Activated CD4-positive, alpha-beta memory T cell treated with anti-CD3 and anti-CD28 coated beads for 36 hours (primary cell): ENCODE data around the gene NOTUM. TPM values are rescaled to one million over a fixed set of nuclear protein-coding genes. Genes with fewer than 3 reads are reported as not detected.

Experiments
- CTCF ChIA-PET: fragments of 350-600 bp; sonication (Branson Sonifier 250); formaldehyde crosslinking; loops from one replicate; lab custom pipeline; 2021; ENCODE audit warnings: antibody characterized with exemption, inconsistent platforms; lab: Charles Lee
- POLR2A ChIA-PET: fragments of 350-600 bp; sonication (Branson Sonifier 250); formaldehyde crosslinking; loops from one replicate; lab custom pipeline; 2021; ENCODE audit warnings: antibody characterized with exemption; lab: Charles Lee
- DNase-seq: peaks from one replicate; pipeline ENCODE4 v3.0.0-alpha.2; 2020
- H3K27ac Mint-ChIP-seq: one replicate; pipeline ENCODE4 v1.8.0; 2021; ENCODE audit warnings: mixed read lengths
- H3K27me3 Mint-ChIP-seq: one replicate; pipeline ENCODE4 v1.8.0; 2021; ENCODE audit warnings: mixed read lengths
- H3K36me3 Mint-ChIP-seq: one replicate; pipeline ENCODE4 v1.8.0; 2021; ENCODE audit warnings: mixed read lengths
- H3K4me1 Mint-ChIP-seq: one replicate; pipeline ENCODE4 v1.8.0; 2021; ENCODE audit warnings: low read depth, mixed read lengths
- H3K4me3 Mint-ChIP-seq: one replicate; pipeline ENCODE4 v1.8.0; 2021; ENCODE audit warnings: mild to moderate bottlenecking, mixed read lengths
- H3K9me3 Mint-ChIP-seq: one replicate; pipeline ENCODE4 v1.8.0; 2021; ENCODE audit warnings: mixed read lengths
- intact Hi-C: fragments of 100-400 bp; cut with micrococcal nuclease; formaldehyde crosslinking; loops from one replicate; pipeline ENCODE4 v1.15.1; 2023
- total RNA-seq, 2 experiments: library from RNA; stranded (reverse); gene quantifications; one replicate each; pipeline ENCODE4 v1.2.3, GENCODE V29; 2021

The NOTUM gene
- total RNA-seq, 2 experiments from 2014 or later = 0.22 to 0.40 TPM

DNA sequence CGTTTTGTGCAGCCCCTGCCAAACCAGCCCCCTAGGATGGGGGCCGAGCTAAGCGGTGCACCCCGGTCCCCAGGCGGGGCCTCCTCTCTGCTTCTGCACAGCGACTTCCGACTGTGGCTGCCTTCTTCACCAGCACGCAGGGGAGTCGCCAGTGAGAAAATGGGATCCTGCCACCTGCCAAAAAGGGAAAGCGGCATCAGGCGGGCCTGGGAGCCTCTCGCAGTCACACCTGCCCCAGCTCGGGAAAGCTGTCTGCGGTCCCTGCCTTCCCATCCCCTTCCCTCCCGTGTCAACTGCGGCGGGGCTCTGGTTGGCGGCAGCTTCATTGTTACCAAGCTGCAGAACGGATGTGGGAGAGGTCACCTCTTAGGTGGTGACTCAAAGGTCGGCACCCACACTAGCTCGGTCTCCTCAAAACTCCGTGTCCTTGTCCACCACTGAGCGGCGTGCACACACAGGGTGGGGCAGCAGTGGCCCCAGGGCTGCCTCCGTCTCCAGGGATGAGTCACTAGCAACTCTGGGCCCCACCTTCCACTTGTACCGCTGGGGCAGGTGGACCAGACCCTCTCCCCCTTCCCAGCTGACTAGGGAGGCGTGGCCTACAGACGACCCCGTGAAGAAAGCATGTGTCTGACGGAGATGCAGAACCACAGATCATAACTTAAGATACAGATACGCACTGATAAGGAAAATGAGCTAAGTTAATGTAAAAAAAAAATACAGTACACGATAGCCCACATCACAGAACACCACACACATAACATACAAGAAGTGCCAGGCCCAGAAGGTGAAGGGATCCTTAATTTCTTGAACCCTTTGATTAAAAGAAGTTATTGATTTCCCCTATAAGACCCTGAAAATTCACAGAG lies 48.3 kb downstream of the NOTUM start:
- ChIA-PET POLR2A (no interaction called here), CTCF (interaction anchor here (0.6 to 0.7 kb wide), 2 partner anchors 21 to 107 kb away, joined by 3 to 4 read pairs; partner anchors contain the start of gene ANAPC11)
- H3K27me3 Mint-ChIP-seq = no peaks in the 10 kb centered on the region
- no peak overlapping the region for H3K4me3 Mint-ChIP-seq
- DNase-seq = no peak
- H3K36me3 Mint-ChIP-seq = peaks cover 29% of the 10 kb centered on the region
- no peak overlapping the region for H3K27ac Mint-ChIP-seq
- peaks cover 19% of the 10 kb centered on the region for H3K4me1 Mint-ChIP-seq
- H3K9me3 Mint-ChIP-seq = no peaks in the 10 kb centered on the region
- intact Hi-C loops = loop anchor here (5.0 kb wide), 2 partner anchors 40 to 50 kb away; partner anchors contain the start of genes ARHGDIA and NOTUM

DNA sequence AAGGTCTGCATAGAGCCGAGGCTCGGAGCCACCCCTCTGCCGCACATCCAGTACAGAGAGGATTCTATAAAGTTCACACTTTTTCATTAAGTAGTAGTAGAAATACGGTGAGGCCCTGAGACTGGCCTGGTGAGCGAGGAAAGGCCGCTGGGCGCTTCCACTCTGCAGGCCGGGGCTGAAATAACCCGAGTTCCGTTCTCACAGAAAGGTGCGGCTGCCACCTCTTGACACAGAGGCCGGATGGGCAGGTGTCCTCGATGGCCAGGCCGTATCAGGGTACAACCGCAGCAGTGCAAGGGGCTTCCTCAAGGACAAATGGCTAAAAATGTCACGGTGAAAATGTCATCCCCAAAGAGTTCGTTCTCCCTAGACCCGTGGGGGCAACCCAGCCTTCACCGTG lies 49.0 kb downstream of the NOTUM start:
- peaks cover 27% of the 10 kb centered on the region for H3K36me3 Mint-ChIP-seq
- intact Hi-C loops = loop anchor here (5.0 kb wide), 2 partner anchors 40 to 50 kb away; partner anchors contain the start of genes ARHGDIA and NOTUM
- ChIA-PET CTCF (no interaction called here), POLR2A (interaction anchor here (1.1 kb wide), 1 partner anchor 14 kb away, joined by 3 read pairs; no protein-coding TSS in a partner anchor)
- no peak overlapping the region for H3K4me3 Mint-ChIP-seq
- no peaks in the 10 kb centered on the region for H3K9me3 Mint-ChIP-seq
- peaks cover 15% of the 10 kb centered on the region for H3K4me1 Mint-ChIP-seq
- H3K27me3 Mint-ChIP-seq = no peaks in the 10 kb centered on the region
- H3K27ac Mint-ChIP-seq = no peak overlapping the region
- no peak for DNase-seq

DNA sequence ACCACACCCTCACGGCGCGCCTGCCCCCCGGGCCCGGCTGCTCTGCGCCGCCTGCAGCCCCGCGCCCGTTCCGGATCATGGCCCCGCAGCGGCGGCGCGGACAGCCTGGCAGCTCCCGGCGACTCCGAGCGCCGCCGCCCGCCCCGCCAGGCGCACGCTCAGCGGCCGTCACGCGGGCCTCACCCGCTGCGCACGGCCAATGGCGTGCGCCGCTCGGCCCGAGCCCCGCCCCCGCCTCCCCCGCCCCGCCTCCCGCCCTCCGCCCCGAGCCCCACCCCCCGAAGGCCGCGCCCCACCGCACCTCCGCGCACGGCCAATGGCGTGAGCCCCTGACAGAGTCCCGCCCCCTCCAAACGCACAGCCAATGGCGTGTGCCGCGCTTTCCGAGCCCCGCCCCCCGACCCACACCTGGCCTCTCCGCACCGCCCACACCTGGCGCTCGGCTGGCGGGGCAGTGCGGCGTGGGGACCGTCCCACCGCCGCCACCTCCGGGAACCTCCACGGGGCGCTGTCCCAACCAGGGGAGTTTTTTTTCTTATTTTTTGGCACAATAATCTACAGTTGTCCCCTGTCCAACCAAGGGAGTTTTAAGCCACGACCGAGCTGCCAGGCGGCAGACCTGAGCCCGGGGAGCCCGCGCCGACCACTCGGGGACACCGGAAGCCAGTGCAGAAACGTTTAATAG lies 49.6 kb downstream of the NOTUM start, which contains the start of gene PCYT2:
TSS of gene PCYT2 (minus strand) at position 123 of the 685 bp plus-strand sequence. CDS start at position 79, 44 bp downstream.
- ChIA-PET POLR2A (interaction anchor here (0.6 to 1.1 kb wide), 3 partner anchors 15 to 45 kb away, joined by 3 read pairs; partner anchors contain the start of genes ALYREF and ANAPC11), CTCF (no interaction called here)
- Mint-ChIP-seq H3K36me3 (peaks cover 26% of the 10 kb centered on the region), H3K4me3 (peak within 1 kb of the TSS; percentile 85), H3K4me1 (peaks cover 11% of the 10 kb centered on the region), H3K9me3 (no peaks in the 10 kb centered on the region), H3K27me3 (no peaks in the 10 kb centered on the region), H3K27ac (no peak within 1 kb of the TSS)
- intact Hi-C loops = loop anchor here (5.0 kb wide), 2 partner anchors 39 to 51 kb away; partner anchors contain the start of genes ARHGDIA and NOTUM
- DNase-seq = peak; percentile 95

DNA sequence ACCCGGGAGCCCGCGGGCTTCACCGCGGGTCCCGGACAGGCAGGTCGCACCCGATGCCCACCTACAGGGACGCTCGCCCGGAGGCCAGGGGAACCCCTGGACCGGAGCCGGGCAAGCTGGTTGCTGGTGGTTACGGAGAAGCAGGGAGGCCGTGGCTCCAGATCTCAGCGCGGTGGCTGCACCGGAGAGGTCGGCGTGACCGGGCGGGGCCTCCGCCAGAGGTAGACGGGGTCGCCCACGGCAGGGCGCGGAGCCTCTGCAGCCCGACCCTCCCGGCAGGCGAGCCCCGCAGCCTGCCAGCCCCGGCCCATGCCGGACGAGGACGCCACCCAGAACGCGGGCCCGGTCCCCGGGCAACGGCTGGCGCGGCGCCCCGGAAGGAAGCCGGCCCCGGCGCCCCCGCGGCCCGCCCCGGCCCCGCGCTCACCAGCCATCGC lies 50.1 kb downstream of the NOTUM start:
- Mint-ChIP-seq H3K4me3 (peak overlapping the region; percentile 85), H3K4me1 (peaks cover 7% of the 10 kb centered on the region), H3K27ac (no peak overlapping the region), H3K36me3 (peaks cover 22% of the 10 kb centered on the region), H3K9me3 (no peaks in the 10 kb centered on the region), H3K27me3 (no peaks in the 10 kb centered on the region)
- no peak for DNase-seq
- CTCF ChIA-PET = no interaction called here
- POLR2A ChIA-PET = interaction anchor here (0.6 to 0.7 kb wide), 2 partner anchors 20 to 45 kb away, joined by 3 read pairs; partner anchors contain the start of genes ALYREF and ANAPC11
- intact Hi-C loops = loop anchor here (5.0 kb wide), 2 partner anchors 39 to 51 kb away; partner anchors contain the start of genes ARHGDIA and NOTUM

DNA sequence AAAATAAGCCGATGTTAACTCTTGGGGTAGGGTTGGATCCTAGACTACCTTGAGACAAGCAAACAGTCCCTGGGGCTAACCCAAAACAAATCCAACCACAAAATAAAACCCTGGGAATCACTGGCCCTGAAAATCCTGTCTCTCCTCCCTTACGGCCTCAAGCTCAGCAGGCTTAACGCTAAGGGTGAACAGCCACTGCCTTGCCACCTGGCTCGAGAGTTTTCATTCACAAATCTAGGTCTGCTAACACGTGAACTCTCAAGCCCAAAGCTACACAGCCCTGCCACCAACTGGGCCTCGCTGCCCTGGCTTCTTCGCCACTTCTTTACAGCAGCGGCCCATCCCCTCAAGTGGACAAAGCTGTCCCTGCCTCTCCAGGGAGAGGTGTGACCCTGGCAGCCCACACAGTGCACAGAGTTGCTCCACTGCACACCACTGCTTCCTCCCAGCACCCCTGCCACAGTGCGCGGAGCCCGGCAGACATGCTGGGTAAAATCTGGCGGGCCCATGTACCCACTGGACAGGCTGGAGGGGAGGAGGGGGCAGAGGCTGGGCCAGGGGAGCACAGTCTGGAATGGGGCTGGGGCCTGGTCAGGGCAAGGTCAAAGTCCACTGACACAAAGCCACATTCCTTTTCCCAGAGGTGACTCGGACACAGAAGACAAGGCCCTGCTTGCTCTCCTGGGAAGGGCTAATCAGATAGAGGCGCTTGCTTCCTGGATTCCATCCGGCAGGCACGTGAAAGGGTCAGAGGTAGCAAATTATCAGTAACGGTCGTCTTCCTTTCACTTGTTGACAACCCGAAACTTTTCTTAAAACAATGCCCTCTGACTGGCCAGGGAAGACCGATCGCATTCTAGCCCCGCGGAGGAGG lies 50.8 kb downstream of the NOTUM start:
- peaks cover 18% of the 10 kb centered on the region for H3K36me3 Mint-ChIP-seq
- peak overlapping the region; percentile 85 for H3K4me3 Mint-ChIP-seq
- H3K9me3 Mint-ChIP-seq = no peaks in the 10 kb centered on the region
- CTCF ChIA-PET = interaction anchor here (0.9 kb wide), 1 partner anchor 40 kb away, joined by 4 read pairs; no protein-coding TSS in a partner anchor
- H3K4me1 Mint-ChIP-seq = peaks cover 4% of the 10 kb centered on the region
- no peaks in the 10 kb centered on the region for H3K27me3 Mint-ChIP-seq
- intact Hi-C loops = loop anchor here (5.0 kb wide), 2 partner anchors 38 to 52 kb away; partner anchors contain the start of genes ARHGDIA and NOTUM
- no peak for DNase-seq
- POLR2A ChIA-PET = no interaction called here
- H3K27ac Mint-ChIP-seq = no peak overlapping the region

DNA sequence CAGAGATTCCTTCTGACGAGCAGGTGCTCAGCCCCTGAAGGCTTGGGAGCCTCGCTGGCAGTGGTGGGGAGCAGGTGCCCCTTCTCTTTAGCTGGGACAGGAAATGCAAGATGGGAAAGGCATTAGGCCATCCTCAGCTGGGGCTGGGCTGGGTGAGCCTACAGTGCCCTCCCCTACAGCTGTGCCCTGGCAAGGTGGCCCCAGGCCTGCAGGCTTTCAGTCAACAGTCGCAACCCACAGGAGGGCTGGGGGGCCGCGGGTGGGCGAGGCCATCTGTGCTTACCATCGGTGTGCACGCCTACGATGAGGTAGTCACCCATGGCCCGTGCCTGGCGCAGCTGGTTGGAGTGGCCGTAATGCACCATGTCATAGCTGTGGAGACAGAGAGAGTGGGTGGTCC lies 51.8 kb downstream of the NOTUM start:
- no peak overlapping the region for H3K27ac Mint-ChIP-seq
- peak overlapping the region; percentile 12 for H3K4me3 Mint-ChIP-seq
- ChIA-PET POLR2A (no interaction called here), CTCF (interaction anchor here (0.9 kb wide), 1 partner anchor 39 kb away, joined by 4 read pairs; no protein-coding TSS in a partner anchor)
- no peak for DNase-seq
- H3K4me1 Mint-ChIP-seq = peaks cover 4% of the 10 kb centered on the region
- intact Hi-C loops = no loop called here
- H3K36me3 Mint-ChIP-seq = peaks cover 15% of the 10 kb centered on the region
- no peaks in the 10 kb centered on the region for H3K27me3 Mint-ChIP-seq
- H3K9me3 Mint-ChIP-seq = no peaks in the 10 kb centered on the region

- no peak for DNase-seq
- H3K27me3 Mint-ChIP-seq = no peaks in the 10 kb centered on the region
- POLR2A ChIA-PET = interaction anchor here (1.0 kb wide), 1 partner anchor 8 kb away, joined by 3 read pairs; no protein-coding TSS in a partner anchor
- H3K4me1 Mint-ChIP-seq = peaks cover 4% of the 10 kb centered on the region
- peaks cover 15% of the 10 kb centered on the region for H3K36me3 Mint-ChIP-seq
- no peak overlapping the region for H3K4me3 Mint-ChIP-seq
- H3K9me3 Mint-ChIP-seq = no peaks in the 10 kb centered on the region
- CTCF ChIA-PET = interaction anchor here (0.9 kb wide), 1 partner anchor 39 kb away, joined by 4 read pairs; no protein-coding TSS in a partner anchor
- intact Hi-C loops = no loop called here
- no peak overlapping the region for H3K27ac Mint-ChIP-seq
Measured at GRCh38 chr17:81908793-81909192, 52.2 kb downstream of the NOTUM start.

- peaks cover 4% of the 10 kb centered on the region for H3K4me1 Mint-ChIP-seq
- intact Hi-C loops = no loop called here
- ChIA-PET CTCF (no interaction called here), POLR2A (interaction anchor here (1.0 kb wide), 1 partner anchor 9 kb away, joined by 3 read pairs; no protein-coding TSS in a partner anchor)
- no peaks in the 10 kb centered on the region for H3K9me3 Mint-ChIP-seq
- H3K4me3 Mint-ChIP-seq = no peak overlapping the region
- H3K36me3 Mint-ChIP-seq = peaks cover 7% of the 10 kb centered on the region
- no peaks in the 10 kb centered on the region for H3K27me3 Mint-ChIP-seq
- no peak for DNase-seq
- H3K27ac Mint-ChIP-seq = no peak overlapping the region
Measured at GRCh38 chr17:81907219-81908145, 53.5 kb downstream of the NOTUM start.

GRCh38 chr17:81906476-81907218 lies 54.3 kb downstream of the NOTUM start:
- intact Hi-C loops = no loop called here
- H3K27ac Mint-ChIP-seq = no peak overlapping the region
- ChIA-PET POLR2A (no interaction called here), CTCF (no interaction called here)
- no peaks in the 10 kb centered on the region for H3K9me3 Mint-ChIP-seq
- H3K36me3 Mint-ChIP-seq = peaks cover 5% of the 10 kb centered on the region
- H3K4me1 Mint-ChIP-seq = peaks cover 4% of the 10 kb centered on the region
- no peak for DNase-seq
- no peak overlapping the region for H3K4me3 Mint-ChIP-seq
- no peaks in the 10 kb centered on the region for H3K27me3 Mint-ChIP-seq

GRCh38 chr17:81905993-81906392 lies 55.0 kb downstream of the NOTUM start:
- H3K4me1 Mint-ChIP-seq = peaks cover 9% of the 10 kb centered on the region
- POLR2A ChIA-PET = no interaction called here
- H3K9me3 Mint-ChIP-seq = no peaks in the 10 kb centered on the region
- CTCF ChIA-PET = no interaction called here
- H3K27me3 Mint-ChIP-seq = peaks cover 5% of the 10 kb centered on the region
- no peak for DNase-seq
- no peak overlapping the region for H3K4me3 Mint-ChIP-seq
- H3K36me3 Mint-ChIP-seq = peaks cover 8% of the 10 kb centered on the region
- intact Hi-C loops = no loop called here
- no peak overlapping the region for H3K27ac Mint-ChIP-seq
